ENCODE data around the gene EPB41L4A.

GRCh38 chr5:112381521-112381920 lies 37.6 kb downstream of the EPB41L4A start:
- no peak for TF ChIP-seq CTCF (IDR thresholded peaks at IDR 0.05; ENCODE audit: low read length)
- no peak for TF ChIP-seq EZH2 (optimal IDR thresholded peaks at IDR 0.05; ENCODE audit: low read depth, low read length)
- TF ChIP-seq EZH2phosphoT487 (IDR thresholded peaks at IDR 0.05; ENCODE audit: low read length): no peak
